ENCODE results near the gene TBC1D30. TPM values are rescaled to one million over a fixed set of nuclear protein-coding genes. Genes with fewer than 3 reads are reported as not detected.

Gene TBC1D30
- total RNA-seq, 1 donor from 2014 or later: 53.0 TPM

DNA sequence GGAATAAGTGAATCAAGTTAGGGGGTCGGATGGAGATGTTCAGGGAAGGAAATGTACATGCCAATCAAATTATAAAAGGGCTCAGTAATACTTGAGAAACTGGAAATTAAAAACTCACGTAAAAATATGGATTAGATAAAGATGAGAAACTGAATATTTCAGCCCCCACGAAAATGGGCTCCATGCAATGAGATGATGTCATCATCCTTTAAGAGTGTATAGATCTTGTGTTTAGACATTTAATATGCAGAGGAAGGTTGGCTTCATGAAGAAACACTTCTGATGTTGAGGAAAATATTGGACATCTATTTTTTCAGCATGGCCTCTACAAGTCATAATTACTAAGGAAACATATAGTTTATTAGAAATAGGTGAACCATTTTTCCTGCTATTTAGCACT lies 9.5 kb downstream of the TBC1D30 start:
- H3K4me1 ChIP-seq: no peaks in the 10 kb centered on the region
- no peaks in the 10 kb centered on the region for H3K36me3 ChIP-seq
- TF ChIP-seq, protein P1, sequence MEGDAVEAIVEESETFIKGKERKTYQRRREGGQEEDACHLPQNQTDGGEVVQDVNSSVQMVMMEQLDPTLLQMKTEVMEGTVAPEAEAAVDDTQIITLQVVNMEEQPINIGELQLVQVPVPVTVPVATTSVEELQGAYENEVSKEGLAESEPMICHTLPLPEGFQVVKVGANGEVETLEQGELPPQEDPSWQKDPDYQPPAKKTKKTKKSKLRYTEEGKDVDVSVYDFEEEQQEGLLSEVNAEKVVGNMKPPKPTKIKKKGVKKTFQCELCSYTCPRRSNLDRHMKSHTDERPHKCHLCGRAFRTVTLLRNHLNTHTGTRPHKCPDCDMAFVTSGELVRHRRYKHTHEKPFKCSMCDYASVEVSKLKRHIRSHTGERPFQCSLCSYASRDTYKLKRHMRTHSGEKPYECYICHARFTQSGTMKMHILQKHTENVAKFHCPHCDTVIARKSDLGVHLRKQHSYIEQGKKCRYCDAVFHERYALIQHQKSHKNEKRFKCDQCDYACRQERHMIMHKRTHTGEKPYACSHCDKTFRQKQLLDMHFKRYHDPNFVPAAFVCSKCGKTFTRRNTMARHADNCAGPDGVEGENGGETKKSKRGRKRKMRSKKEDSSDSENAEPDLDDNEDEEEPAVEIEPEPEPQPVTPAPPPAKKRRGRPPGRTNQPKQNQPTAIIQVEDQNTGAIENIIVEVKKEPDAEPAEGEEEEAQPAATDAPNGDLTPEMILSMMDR (IDR thresholded peaks at IDR 0.05): no peak
- H3K9me3 ChIP-seq: no peaks in the 10 kb centered on the region
- H3K27ac ChIP-seq: no peak overlapping the region
- no peak for DNase-seq (ENCODE audit: low spot score in 2 of 2)
- H3K27me3 ChIP-seq: no peaks in the 10 kb centered on the region
- intact Hi-C loops (cut with DNase I): no loop called here
- H3K4me3 ChIP-seq: no peak overlapping the region

- Histone ChIP-seq H3K4me1 (no peaks in the 10 kb centered on the region), H3K27ac (no peak overlapping the region), H3K36me3 (no peaks in the 10 kb centered on the region), H3K4me3 (no peak overlapping the region), H3K27me3 (no peaks in the 10 kb centered on the region), H3K9me3 (no peaks in the 10 kb centered on the region)
- TF ChIP-seq, protein P1 (IDR thresholded peaks at IDR 0.05): no peak
- intact Hi-C loops (cut with DNase I): no loop called here
- DNase-seq (ENCODE audit: low spot score in 2 of 2): no peak
Observed at GRCh38 chr12:64835901-64836300, 11.5 kb downstream of the TBC1D30 start.

DNA sequence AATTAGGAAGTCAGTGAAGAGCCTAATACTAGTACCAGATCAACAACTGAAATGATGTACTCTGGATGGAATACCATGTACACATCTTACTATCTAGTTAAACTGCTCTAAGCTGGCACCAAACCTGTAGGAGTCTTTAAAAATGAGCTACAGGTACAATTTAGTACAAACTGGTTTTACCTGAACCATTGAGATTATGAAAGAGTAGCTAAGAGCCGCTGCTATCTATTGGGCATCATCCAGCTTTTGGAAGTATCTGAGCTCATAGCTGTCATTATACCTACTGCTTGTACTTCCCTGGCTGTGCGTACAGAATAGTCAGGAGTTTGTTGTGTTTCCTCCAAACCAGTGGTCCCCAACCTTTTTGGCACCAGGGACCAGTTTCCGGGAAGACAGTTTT lies 12.4 kb downstream of the TBC1D30 start:
- no peaks in the 10 kb centered on the region for H3K9me3 ChIP-seq
- intact Hi-C loops (cut with DNase I): no loop called here
- no peak for DNase-seq (ENCODE audit: low spot score in 2 of 2)
- no peaks in the 10 kb centered on the region for H3K27me3 ChIP-seq
- no peak overlapping the region for H3K27ac ChIP-seq
- TF ChIP-seq, protein P1 (IDR thresholded peaks at IDR 0.05): no peak
- H3K4me3 ChIP-seq: no peak overlapping the region
- no peaks in the 10 kb centered on the region for H3K36me3 ChIP-seq
- no peaks in the 10 kb centered on the region for H3K4me1 ChIP-seq

DNA sequence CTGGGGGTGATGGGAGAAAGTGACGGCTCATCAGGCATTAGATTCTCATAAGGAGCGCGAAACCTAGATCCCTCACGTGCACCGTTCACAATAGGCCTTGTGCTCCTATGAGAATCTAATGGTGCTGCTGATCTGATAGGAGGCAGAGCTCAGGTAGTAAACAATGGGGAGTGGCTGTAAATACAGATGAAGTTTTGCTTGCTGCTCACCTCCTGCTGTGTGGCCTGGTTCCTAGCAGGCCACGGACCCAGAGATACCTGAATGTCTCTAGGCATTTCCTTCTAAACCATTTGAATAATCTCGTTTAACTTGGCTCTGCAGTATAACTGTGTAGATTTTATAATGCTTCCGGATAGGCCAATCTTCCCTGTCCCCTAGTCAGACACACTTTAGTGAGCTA lies 13.0 kb downstream of the TBC1D30 start:
- intact Hi-C loops (cut with DNase I): no loop called here
- H3K27ac ChIP-seq: no peak overlapping the region
- TF ChIP-seq, protein P1 (IDR thresholded peaks at IDR 0.05): no peak
- no peaks in the 10 kb centered on the region for H3K27me3 ChIP-seq
- no peaks in the 10 kb centered on the region for H3K9me3 ChIP-seq
- H3K4me3 ChIP-seq: no peak overlapping the region
- no peak for DNase-seq (ENCODE audit: low spot score in 2 of 2)
- no peaks in the 10 kb centered on the region for H3K36me3 ChIP-seq
- no peaks in the 10 kb centered on the region for H3K4me1 ChIP-seq

DNA sequence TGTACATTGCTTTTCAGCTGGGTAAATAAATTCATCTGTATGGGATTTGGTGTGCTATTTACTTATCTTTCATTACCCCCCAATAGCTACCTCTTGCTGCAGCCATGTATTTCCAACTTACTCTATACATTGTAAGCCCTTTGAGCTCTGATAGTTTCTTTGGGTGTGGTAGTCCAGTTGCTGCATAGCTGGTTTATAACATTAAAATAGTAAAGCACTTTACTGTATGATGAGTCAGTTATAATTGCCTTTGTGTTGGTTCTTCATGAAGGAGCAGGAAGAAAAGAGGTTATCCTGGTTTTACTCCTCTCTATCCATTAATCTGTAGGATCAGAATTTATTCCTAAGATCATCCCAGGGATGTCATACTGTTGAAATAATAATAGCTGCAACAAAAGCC lies 15.7 kb downstream of the TBC1D30 start:
- intact Hi-C loops (cut with DNase I): no loop called here
- H3K36me3 ChIP-seq: no peaks in the 10 kb centered on the region
- TF ChIP-seq, protein P1 (IDR thresholded peaks at IDR 0.05): no peak
- no peak for DNase-seq (ENCODE audit: low spot score in 2 of 2)
- no peaks in the 10 kb centered on the region for H3K27me3 ChIP-seq
- H3K27ac ChIP-seq: no peak overlapping the region
- H3K4me1 ChIP-seq: no peaks in the 10 kb centered on the region
- no peaks in the 10 kb centered on the region for H3K9me3 ChIP-seq
- no peak overlapping the region for H3K4me3 ChIP-seq
